ENCODE measurements around the gene CLRN2. TPM values are rescaled to one million over a fixed set of nuclear protein-coding genes. Genes with fewer than 3 reads are reported as not detected.

Gene CLRN2
- total RNA-seq, 2 donors from 2014 or later, result not detected

DNA sequence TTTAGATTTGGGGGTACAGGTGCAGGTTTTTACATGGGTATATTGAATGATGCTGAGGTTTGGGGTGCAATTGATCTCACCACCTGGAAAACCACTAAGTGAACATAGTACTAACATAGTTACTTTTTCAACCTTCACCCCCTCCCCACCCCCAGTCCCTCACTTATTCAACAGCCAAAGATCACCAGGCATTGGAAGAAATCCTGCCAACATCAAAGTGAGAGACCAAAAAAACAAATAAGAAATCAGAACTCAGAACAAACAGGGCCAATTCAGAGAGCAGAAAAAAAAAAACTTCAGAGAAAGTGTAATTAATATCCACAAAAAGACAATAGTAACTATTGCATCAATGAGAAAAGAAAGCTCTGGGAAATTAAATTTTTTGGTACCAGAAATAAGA, 41.5 kb downstream of the CLRN2 start:
- Histone ChIP-seq H3K4me1 (ENCODE audit: control insufficient read depth in 1 of 2, low read depth in 2 of 2) (no peaks in the 10 kb centered on the region), H3K36me3 (no peaks in the 10 kb centered on the region), H3K9me3 (no peaks in the 10 kb centered on the region), H3K27me3 (replicated peaks; ENCODE audit: insufficient read depth) (no peaks in the 10 kb centered on the region), H3K27ac (no peak overlapping the region), H3K4me3 (no peak overlapping the region)
- no peak for DNase-seq (ENCODE audit: low spot score)
- TF ChIP-seq, protein P1, sequence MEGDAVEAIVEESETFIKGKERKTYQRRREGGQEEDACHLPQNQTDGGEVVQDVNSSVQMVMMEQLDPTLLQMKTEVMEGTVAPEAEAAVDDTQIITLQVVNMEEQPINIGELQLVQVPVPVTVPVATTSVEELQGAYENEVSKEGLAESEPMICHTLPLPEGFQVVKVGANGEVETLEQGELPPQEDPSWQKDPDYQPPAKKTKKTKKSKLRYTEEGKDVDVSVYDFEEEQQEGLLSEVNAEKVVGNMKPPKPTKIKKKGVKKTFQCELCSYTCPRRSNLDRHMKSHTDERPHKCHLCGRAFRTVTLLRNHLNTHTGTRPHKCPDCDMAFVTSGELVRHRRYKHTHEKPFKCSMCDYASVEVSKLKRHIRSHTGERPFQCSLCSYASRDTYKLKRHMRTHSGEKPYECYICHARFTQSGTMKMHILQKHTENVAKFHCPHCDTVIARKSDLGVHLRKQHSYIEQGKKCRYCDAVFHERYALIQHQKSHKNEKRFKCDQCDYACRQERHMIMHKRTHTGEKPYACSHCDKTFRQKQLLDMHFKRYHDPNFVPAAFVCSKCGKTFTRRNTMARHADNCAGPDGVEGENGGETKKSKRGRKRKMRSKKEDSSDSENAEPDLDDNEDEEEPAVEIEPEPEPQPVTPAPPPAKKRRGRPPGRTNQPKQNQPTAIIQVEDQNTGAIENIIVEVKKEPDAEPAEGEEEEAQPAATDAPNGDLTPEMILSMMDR (IDR thresholded peaks at IDR 0.05), result no peak
- no peak for ATAC-seq (ENCODE audit: insufficient number of reproducible peaks, low FRiP score, low read depth)

DNA sequence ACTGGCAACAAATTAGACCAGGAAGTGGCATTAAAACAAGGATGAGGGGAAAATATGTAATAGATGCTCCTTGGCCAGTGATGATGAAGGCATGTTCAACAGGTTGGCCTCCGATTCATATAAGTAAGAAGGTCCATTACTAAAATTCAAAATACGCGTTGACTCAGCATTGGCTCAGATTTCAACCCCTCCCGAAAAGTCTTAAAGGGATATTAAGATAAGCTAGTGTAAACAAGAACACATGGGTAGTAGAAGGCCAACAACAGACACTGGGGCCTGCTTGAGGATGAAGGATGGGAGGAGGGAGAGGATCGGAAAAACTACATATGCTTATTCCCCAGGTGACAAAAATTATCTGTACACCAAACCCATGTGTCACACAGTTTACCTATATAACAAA, 42.9 kb downstream of the CLRN2 start:
- Histone ChIP-seq H3K27ac (no peak overlapping the region), H3K36me3 (no peaks in the 10 kb centered on the region), H3K4me3 (no peak overlapping the region), H3K9me3 (no peaks in the 10 kb centered on the region), H3K4me1 (ENCODE audit: control insufficient read depth in 1 of 2, low read depth in 2 of 2) (no peaks in the 10 kb centered on the region), H3K27me3 (replicated peaks; ENCODE audit: insufficient read depth) (no peaks in the 10 kb centered on the region)
- ATAC-seq (ENCODE audit: insufficient number of reproducible peaks, low FRiP score, low read depth), result no peak
- TF ChIP-seq, protein P1 (IDR thresholded peaks at IDR 0.05), result no peak
- DNase-seq (ENCODE audit: low spot score), result no peak

DNA sequence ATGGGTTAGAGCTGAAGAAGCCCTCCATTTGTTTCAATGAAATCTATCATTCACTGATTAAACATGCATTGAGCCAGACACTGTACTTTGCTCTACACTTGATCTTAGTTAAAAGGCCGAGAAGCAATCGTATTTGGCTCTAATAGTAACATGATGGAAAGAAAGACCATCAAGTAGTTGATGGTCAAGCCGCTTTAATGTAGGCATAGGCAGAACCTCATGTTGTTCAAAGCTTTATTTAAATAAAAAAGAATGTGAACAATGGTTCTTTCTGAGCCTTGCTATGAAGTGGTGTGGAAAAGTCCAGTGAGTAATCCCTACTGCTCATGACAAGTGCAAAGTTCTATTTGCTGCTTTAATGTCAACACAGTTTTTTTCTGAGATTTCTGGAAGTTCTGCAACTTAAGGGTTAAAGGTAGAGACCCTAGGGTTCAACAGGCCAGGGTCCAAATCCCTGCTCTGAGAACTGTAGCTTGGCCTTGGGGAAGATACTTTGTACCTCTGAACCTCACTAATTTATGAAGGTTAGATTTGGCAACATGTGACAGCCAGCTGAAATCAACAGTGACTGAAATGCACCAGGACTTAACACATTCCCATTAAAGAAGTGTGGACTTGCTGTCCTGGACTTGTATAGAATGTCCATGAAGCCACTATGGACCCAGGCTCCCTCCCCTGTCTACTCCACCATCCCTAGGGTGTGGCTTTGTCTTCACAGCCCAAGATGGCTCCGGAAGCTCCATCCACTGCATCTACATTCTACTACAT, 44.2 kb downstream of the CLRN2 start:
- ATAC-seq (ENCODE audit: insufficient number of reproducible peaks, low FRiP score, low read depth) (no peak), DNase-seq (ENCODE audit: low spot score) (no peak)
- Histone ChIP-seq H3K36me3 (no peaks in the 10 kb centered on the region), H3K4me1 (ENCODE audit: control insufficient read depth in 1 of 2, low read depth in 2 of 2) (no peaks in the 10 kb centered on the region), H3K27me3 (replicated peaks; ENCODE audit: insufficient read depth) (no peaks in the 10 kb centered on the region), H3K9me3 (no peaks in the 10 kb centered on the region), H3K4me3 (no peak overlapping the region), H3K27ac (no peak overlapping the region)
- TF ChIP-seq, protein P1 (IDR thresholded peaks at IDR 0.05), result no peak

DNA sequence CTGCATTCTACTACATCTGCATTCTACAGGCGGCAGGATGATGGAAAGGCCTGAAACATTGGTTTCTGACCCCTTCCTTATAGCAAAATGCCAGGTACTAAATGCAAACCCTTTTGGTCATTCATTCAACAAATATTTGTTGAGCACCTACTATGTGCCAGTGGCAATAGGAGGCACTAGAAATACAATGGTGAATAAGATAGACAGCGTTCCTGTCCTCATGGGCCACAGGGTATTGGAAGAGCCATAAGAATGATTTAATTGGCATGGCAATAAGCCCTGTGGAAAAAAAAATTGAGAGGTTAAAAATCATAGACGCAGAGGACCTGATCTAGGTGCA, 44.7 kb downstream of the CLRN2 start:
- H3K9me3 ChIP-seq, result no peaks in the 10 kb centered on the region
- H3K27ac ChIP-seq, result no peak overlapping the region
- DNase-seq (ENCODE audit: low spot score), result no peak
- TF ChIP-seq, protein P1 (IDR thresholded peaks at IDR 0.05), result no peak
- no peak for ATAC-seq (ENCODE audit: insufficient number of reproducible peaks, low FRiP score, low read depth)
- H3K4me3 ChIP-seq, result no peak overlapping the region
- no peaks in the 10 kb centered on the region for H3K27me3 ChIP-seq (replicated peaks; ENCODE audit: insufficient read depth)
- no peaks in the 10 kb centered on the region for H3K36me3 ChIP-seq
- H3K4me1 ChIP-seq (ENCODE audit: control insufficient read depth in 1 of 2, low read depth in 2 of 2), result no peaks in the 10 kb centered on the region

DNA sequence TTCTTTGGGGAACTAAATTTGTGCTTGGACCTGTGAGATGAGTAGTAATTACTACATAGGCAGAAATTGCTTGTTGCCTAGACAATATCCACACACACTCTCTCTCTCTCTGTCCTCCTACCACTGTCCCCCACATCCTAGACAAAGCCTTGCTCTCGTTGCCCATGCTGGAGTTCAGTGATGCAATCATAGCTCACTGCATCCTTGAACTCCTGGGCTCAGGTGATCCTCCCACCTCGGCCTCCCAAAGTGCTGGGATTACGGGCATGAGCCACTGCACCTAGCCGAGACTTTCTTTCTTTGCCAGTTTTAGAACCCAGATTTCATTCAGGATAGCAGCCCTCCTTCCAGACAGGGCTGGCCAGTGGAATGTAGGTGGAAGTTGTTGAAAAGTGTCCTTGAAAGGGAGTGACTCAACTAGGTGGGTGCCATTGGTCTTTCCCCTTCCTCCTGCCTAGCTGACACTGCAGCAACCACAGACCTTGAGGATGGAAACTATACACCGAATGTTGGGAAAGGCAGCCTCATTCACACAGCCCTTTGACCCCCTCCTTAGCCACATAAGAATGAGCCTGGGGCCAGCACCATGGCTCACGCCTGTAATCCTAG, 45.2 kb downstream of the CLRN2 start:
- Histone ChIP-seq H3K9me3 (no peaks in the 10 kb centered on the region), H3K4me3 (no peak overlapping the region), H3K27ac (no peak overlapping the region), H3K36me3 (no peaks in the 10 kb centered on the region), H3K27me3 (replicated peaks; ENCODE audit: insufficient read depth) (no peaks in the 10 kb centered on the region), H3K4me1 (ENCODE audit: control insufficient read depth in 1 of 2, low read depth in 2 of 2) (no peaks in the 10 kb centered on the region)
- TF ChIP-seq, protein P1 (IDR thresholded peaks at IDR 0.05), result no peak
- DNase-seq (ENCODE audit: low spot score), result no peak
- no peak for ATAC-seq (ENCODE audit: insufficient number of reproducible peaks, low FRiP score, low read depth)
